Fibroblast of villous mesenchyme (primary cell): Measurements from ENCODE around the gene TOX2. TPM values are rescaled to one million over a fixed set of nuclear protein-coding genes. Genes with fewer than 3 reads are reported as not detected.

Experiments used
- DNase-seq: peaks from one replicate; pipeline ENCODE4 v3.0.0-alpha.2; 2010; ENCODE audit warnings: low read depth
- H3K4me3 ChIP-seq: 2 replicates; pipeline ENCODE4 v1.5.1; 2011; ENCODE audit warnings: low read depth, mild to moderate bottlenecking, low read length
- CTCF ChIP-seq: IDR thresholded peaks from 2 replicates; pipeline ENCODE4 v1.5.1; 2012; ENCODE audit warnings: low read depth, mild to moderate bottlenecking, low read length; ENCODE audit not compliant: insufficient read depth
- total RNA-seq: library from RNA; depleted of rRNA; stranded (reverse); fragments of >200 nt; gene quantifications from 2 replicates; pipeline ENCODE4 v1.2.3, GENCODE V29; 2012

Gene TOX2
- total RNA-seq, 1 donor = 0.43 TPM

GRCh38 chr20:44018942-44019637 is 104.4 kb downstream of the TOX2 start:
- no peak overlapping the region for H3K4me3 ChIP-seq
- TF ChIP-seq CTCF = no peak
- no peak for DNase-seq

GRCh38 chr20:44019638-44020335 is 105.1 kb downstream of the TOX2 start:
- peak; percentile 55 for DNase-seq
- H3K4me3 ChIP-seq = no peak overlapping the region
- TF ChIP-seq CTCF = no peak

- no peak for TF ChIP-seq CTCF
- DNase-seq = no peak
- H3K4me3 ChIP-seq = no peak overlapping the region
Measured at GRCh38 chr20:44020406-44021148, 105.9 kb downstream of the TOX2 start.

GRCh38 chr20:44021186-44021585 is 106.5 kb downstream of the TOX2 start:
- no peak for TF ChIP-seq CTCF
- DNase-seq = no peak
- H3K4me3 ChIP-seq = no peak overlapping the region

- TF ChIP-seq CTCF = no peak
- no peak overlapping the region for H3K4me3 ChIP-seq
- DNase-seq = no peak
Measured at GRCh38 chr20:44021900-44022299, 107.2 kb downstream of the TOX2 start.

- TF ChIP-seq CTCF = no peak
- no peak overlapping the region for H3K4me3 ChIP-seq
- DNase-seq = no peak
Measured at GRCh38 chr20:44022464-44022863, 107.8 kb downstream of the TOX2 start.
